ENCODE results near the gene ATG2A.

The ATG2A gene

DNA sequence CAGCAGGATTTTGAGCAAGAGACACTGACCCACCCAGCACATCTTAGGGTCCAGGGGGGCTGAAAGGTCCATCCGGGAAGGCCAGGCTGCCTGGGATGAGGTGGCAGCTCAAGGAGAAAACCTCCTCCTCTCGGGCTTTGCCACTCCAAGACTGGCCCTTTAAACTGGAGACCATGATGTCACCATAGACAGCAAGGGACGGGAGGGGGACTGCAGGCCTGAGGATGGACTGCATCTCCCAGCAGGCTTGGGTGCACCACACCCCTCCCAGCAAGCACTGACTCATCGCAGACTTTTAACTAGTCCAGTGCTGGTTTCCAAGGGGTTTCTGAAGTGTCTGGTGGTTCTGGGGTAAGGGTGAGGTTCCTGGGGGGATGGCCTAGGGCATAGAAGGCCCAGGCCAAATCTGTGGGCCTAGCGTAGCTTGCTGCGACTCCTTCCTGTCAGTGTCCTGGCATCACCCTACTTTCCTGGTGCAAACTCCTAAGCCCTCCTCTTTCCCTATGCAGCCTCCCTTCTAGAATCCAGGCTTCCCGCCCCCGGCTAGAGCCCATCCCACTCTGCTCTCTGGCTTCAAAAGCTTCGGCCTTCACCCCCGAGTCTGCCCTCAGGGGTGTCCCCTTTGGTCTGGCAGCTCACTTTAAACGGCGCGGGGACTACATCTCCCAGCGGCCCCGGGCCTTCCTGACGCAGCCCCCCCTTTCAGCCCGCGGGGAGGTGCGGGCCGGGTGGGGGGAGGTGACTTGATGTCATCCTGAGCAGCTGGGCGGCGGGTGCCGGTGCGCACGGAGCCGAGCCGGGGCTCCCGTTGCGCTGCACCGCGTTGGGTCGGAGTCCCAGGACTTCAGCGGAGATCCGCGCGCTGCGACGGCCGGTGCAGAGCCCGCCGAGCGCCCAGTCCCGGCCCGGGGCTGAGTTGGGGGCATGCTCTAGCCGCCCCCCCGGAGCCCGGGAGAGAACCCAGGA, 7.2 kb upstream of the ATG2A start, which contains the start of gene PPP2R5B:
Gene PPP2R5B (plus strand): TSS at position 746 of the 966 bp plus-strand sequence. CDS start 1,046 bp downstream, outside the sequence.
- DNase-seq: peak; percentile 92

DNA sequence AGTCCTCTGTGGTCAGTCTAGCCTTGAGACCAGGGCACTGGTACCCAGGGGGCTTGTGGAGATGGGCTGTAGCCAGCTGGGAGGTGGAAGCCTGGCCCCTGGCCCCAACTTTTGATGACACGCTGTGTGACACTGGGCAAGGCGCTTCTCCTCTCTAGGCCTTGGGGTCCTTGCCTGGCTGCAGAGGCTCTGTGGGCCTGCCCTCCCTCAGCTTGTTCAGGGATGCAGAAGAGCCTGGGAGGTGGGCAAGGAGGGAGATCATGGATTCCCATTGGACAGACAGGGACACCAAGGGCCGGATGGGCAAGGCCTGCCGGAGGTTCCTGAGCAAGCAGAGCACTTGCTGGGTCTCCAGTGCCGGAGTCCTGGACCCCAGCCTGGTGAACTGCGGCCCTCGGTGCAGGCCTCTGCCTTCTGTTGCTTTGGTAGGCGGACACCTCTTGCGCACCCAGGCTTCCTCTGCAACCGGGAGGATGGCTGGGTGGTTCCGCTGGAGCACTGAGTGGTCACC, 6.2 kb upstream of the ATG2A start:
- DNase-seq: no peak

DNA sequence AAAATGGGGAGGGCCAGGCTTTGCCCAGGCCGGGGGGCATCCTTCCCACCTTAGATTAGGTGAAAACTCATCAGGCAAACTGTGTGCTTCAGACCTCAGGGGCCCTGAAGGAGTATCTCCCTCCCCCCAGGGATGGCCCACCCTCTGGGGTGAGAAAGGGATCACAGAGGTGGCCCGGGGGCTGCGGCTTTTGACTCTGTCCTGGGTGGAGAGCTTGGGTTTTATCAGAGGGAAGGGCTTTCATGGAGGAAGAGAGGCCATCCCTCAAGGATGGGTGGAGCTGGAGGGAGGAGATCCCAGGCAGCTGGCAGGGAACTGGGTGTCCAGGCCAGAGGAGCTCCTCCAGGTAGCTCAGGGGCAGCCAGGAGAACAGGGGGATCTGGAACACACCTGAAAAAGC, 4.4 kb upstream of the ATG2A start:
- DNase-seq: no peak

DNA sequence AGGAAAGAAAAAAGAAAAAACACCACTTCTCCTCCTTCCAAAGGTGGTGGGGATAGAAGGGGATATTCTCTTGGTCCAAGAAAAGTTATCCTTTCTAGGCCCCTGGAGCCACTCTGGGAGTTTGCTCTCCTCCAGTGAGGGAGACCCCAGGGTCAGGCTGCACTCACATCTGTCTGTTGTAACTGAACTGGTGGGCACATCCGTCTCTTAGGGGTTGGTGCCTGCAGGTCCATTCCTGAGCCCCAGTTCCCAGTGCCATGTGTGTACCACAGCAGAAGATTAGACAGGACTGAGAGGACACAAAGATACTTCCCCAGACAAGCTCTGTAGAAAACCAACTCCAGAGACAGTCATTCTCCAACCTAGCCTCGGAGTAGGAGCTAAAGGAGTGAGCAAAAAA, 3.1 kb upstream of the ATG2A start:
- no peak for DNase-seq

DNA sequence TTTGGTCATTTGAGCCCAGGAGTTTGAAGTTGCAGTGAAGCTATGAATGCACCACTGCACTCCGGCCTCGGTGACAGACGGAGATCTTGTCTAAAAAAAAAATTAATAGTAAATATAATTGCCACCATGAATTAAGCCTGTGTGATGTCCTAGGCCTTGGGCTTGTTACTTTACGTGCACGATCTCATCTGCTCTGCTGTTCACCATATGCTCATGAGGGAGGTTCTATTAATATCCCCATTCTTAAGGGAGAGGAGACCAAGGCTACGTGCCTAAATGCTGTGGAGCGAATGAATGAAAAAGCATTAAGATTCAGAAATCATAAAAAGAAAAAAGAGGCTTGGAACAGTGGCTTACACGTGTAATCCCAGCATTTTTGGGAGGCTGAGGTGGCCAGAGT, 2.6 kb upstream of the ATG2A start:
- no peak for DNase-seq

DNA sequence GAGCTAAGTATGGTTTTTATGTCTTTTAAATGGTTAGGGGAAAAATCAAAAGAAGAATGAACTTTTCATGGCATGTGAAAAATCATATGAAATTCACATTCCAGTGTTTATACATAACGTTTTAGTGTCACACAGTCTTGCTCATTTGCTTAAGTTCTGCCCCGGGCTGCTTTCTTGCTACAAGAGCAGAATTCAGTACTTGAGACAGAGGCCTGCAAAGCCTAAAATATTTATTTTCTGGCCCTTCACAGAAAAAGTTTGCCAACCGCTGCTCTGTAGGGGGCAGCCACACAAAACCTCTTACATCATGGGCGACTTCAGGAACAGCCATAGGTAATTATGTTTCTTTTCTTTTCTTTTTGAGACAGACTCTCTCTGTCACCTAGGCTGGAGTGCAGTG, 1.0 kb upstream of the ATG2A start:
- no peak for DNase-seq

DNA sequence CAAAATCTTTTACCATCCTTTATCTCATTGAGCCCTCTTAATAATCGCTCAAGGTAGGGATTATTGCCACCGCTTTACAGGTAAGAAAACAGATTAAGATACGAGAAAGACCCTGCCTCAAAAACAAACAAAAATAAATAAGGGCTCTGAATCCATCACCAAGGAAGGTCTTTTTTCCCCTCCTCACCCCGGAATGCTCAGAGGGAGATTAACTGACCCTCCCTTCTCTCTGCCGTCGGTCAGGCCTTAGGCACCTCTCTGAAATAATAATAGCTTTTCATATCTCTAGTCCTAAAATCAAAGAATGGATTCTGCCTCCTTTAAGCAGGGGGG, 620 bp upstream of the ATG2A start:
- no peak for DNase-seq

DNA sequence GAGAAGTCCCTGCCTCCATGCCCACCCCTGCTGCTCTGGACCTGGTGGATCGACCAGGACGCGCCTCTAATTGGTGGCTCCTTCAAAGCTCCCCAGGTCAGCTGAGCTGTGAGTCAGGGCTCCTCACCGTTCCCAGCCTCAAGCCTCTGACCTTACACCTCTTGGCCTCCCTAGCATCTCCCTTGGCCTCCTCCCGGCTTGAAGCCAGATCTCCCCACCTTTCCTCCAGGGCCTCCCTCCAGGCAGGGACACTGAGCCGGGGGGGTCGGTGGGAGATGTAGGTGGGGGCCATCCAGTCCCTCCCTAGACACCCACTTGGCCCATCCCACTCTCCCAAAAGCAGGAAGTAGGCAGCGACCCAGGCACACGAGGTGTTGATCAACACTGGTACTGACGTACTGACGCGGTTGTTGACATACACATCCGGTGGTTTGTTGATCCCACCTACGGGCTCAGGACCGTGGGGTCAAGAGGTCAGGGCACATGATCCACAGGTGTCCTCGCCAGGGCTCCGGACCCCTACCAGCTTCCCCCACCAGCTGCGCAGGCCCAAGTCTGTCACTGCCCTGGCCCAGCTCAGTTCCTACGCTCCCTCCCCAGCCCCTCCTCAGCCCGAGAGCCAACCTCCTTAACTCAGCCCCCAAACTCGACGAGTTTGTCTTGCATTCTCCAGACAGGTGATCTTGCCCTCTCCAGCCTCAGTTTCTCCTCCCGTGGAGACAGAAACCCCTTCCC, 802 bp downstream of the ATG2A start:
- DNase-seq: peak; percentile 72

DNA sequence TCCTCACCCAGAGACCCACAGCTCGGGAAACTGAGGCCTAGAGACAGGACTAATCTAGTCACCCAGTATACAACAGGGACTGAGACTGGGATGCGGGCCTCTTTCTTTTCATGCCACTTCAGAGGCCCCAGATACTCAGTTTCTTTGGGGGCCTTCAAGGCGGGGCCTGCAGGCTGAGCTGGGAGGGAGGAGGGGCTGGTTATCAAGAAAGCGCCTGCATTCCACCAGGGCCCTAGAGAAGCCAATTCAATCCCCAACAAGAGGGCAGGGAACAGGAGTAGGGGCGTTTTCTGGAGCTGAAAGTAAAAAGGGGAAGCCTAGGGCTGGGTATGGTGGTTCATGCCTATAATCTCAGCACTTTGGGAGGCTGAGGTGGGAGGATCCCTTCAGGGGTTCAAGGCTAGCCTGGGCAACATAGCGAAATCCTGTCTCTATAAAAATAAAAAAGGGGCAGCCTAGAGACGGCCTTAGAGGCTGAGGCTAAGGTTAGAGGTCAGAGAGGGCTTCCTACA, 1.6 kb downstream of the ATG2A start:
- no peak for DNase-seq

DNA sequence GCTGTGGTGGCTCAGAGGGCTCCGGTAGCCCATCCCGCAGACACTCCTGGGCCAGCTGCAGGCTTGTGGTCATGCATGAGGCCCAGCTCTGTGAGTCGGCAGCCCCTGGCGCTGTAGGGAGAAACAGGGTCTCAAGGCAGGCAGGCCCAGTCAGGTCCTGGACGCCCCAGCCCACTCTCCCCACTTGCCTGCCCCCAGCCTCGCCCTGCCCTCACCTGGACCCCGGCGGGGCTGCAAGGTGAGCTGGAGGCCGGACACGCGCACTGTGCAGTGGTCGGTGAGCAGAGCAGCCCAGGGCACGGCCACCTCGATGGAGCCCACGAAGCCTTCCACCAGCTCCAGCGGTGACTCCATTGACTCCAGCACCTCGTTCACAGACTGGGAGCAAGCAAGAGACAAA, 2.9 kb downstream of the ATG2A start:
- no peak for DNase-seq

DNA sequence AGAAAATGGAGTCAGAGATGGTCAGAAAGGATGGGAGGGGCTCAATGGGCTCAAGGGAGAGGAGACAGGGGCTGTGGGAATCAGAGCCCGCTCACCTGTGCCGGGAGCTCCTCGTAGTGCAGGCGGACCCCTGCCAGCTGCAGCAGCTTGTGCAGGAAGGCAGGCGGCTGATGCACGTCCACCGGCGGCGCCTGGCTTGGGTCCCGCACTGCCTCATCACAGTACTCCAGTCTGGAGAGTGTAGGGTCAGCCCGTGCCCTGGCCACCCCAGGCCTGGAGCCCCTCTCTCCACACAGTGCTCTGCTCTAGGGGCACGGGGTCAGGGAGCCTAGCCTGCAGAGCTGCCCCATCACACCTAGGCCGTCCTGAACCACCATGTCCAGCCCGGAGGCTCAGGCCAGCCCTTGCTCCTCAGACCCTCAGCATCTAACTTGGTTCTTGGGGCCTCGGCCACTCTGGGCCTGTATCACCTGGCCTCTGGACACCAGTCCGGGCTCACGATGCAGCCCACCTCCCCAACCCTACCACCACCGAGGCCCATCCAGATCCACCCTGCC, 3.8 kb downstream of the ATG2A start:
- no peak for DNase-seq

DNA sequence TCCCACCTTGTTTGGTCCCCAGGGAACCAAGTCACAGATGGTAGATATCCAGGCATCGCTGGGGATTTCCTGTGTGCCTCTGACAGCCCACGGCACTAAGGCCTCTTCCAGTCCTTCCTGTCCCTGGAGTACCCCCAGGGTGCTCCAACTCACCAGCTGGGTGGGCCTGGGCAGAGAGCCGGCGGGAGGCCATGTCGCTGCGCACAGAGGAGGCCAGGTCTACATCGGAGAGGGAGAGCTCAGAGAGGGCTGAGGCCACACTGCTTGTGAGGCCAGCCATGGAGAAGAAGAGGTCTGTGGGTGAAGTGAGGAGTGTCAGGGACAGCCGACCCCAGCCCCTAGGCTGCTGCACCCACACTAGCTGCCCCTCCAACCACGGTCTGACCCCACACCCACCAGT, 5.3 kb downstream of the ATG2A start:
- DNase-seq: no peak

DNA sequence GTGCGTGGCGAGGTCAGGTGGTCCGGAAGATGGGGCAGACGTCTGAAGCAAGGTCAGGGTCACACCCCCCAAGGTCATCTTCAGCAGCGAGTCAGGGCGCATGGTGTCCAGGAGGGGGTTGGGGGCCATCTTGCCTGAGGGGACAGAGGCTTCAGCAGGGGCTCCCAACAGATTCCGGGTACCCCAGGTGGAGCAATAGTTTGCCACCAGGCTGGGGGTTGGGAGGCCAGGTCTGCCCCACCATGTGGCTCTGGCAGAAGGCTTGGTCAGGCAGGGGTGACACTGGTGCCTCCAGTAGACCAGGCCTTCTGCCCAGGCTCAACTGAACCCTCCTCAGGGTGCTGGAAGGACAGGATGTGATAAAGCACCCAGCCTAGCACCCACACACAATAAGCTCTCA, 5.9 kb downstream of the ATG2A start:
- DNase-seq: no peak

DNA sequence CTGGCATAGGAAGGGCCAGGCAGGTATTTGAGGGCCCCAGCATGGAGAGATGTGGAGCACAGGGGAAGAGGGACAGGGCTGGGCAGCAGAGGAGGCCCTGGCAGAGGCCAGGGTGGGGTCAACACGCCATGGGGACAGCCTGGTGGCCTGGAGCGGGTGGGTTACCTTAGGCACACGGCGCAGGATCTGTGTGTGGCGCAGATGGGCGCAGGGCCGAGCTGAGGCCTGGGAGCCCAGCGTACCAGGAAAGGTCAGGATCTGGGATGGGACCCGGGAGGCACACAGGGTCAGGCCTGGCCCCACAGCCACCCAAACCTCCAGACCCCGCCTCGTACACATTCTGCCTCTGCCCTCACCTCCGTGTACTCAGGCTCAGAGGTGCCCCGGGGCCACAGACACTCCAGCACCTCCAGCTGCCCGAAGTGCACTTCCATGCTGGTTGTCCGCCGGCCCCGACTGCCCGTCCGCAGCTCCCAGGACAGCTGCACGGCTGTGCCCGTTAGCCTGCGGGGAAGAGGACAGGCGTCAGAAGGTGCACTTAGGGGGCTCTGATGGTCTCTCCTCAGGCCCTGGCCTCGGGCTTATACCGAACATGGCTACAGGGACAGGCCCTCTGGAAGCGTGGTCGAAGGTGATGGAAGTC, 6.4 kb downstream of the ATG2A start:
- no peak for DNase-seq

DNA sequence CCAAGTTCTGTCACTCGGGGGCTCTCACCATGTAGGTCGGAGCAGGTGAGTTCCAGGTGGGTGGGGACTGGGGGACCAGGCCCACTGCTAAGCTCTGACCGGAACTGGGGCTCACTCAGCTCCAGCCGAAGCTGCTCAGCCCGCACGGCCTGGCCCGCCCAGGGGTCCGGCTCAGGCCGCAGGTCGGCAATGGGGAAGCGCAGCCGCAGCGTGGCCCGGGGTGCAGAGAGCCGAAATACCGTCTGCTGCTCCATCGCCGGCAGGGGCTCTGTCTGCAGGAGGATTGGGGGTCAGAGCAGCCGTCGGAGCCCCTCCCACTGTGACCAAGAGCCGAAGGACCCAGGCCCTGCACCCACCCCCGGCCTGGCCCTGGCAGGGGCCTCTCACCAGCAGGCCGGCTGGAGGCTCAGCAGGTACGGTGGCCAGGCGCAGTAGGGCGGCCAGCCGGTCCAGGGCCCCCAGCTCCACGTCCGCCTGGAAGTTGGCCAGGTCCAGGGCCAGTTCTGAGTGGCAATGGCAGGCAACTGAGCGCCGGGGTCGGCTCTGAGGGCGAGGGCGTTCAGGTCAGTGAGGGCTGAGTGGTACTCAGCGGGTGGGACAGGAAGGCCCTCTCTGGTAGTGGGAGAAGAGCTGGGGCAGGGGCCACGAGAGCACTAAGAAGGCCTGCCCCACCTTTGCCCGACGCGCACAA, 7.2 kb downstream of the ATG2A start:
- no peak for DNase-seq

DNA sequence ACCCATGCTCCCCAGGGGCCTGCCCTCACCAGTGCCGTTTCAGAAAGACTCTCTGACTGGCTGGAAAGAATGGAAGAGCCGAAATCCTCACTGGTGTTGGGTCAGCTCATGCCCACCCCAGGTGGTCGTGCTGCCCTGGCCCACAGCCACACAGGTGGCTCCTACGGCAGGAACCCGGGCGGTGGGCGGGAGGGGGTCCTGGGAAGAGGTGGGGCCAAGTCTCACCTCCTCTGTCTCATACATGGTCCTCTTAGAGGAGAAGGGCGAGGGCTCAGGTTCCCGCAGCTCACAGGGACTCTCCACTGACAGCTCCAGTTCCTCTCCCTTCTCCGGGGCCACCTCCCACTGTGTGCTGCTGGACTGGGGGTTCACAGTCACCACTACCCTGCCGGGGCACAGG, 8.2 kb downstream of the ATG2A start:
- DNase-seq: no peak

DNA sequence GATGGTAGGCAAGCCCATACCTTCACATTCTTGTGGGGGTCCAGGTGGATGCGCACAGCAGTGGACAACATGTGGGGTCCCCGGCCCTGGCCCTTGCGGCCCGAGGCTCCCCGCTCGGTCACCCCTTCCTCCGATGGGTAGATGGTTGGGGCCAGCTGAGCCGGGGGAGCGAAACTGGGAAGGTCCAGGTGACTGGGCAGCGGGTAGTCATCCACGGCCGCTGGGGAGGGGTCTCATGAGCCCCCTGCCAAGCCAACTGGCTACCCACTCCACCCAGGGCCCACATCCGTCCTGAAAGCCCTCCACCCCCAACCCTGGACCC, 10.7 kb downstream of the ATG2A start:
- DNase-seq: no peak

DNA sequence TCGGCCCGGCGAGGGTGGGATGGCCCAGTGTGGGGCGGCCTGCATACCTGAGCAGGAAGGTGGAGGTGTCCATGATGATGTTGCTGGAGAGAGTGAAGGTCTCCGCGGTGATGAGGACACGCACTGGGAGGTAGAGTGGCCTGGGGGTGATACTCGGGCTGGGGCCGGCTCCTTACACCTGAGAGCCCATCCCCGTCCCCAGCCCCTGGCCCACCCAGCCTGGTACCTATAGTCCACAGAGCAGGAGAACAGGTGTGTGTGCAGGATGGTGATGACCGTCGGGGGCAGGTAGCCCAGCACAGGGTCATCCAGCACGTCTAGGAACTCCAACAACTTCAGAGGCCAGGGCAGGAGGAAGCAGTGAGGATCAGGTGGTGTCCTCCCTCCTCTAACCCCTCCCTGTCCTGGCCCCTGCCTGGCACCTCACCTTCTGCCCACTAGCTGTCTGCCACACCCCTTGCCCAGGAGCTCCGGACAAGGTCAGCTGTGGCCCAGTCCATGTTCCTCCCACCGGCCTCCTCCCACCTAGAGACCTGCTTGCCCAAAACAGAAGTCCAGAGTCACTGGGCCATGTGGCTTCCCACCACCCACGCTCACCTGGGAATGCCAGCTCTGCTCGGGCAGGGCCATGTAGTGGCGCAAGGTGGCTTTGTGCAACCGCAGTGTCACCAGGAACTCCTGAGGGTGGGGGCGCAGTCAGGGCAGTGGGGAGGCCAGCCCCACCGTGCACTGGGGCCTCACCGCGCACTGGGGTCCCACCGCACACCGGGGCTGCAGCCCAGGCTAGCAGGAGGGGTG, 11.3 kb downstream of the ATG2A start:
- DNase-seq: no peak

DNA sequence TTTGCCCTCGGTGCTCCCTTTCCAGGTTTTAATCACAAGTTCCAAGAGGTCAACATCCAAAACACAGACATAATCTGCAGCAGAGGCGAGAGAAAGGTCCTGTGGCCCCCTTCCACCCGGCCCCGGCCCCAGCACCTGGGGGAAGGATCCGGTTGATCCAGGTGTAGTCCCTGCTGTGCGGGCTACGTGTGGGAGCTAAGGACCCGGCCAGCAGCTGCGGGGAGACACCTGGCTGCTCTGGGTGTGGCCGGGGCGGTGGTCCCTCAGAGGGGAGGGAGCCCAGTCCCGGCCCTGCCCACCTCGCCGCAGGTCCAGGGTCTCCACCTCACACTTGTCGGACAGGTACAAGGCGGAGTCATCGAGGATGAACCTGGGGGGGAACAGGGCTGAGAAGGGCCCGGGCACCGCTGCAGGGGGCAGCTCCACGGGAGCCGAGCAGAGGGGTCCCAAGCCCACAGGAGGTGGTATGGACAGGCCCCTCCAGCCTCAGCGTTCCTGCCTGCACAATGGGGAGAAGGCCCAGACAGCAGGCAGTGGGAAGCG, 13.6 kb downstream of the ATG2A start:
- DNase-seq: no peak

DNA sequence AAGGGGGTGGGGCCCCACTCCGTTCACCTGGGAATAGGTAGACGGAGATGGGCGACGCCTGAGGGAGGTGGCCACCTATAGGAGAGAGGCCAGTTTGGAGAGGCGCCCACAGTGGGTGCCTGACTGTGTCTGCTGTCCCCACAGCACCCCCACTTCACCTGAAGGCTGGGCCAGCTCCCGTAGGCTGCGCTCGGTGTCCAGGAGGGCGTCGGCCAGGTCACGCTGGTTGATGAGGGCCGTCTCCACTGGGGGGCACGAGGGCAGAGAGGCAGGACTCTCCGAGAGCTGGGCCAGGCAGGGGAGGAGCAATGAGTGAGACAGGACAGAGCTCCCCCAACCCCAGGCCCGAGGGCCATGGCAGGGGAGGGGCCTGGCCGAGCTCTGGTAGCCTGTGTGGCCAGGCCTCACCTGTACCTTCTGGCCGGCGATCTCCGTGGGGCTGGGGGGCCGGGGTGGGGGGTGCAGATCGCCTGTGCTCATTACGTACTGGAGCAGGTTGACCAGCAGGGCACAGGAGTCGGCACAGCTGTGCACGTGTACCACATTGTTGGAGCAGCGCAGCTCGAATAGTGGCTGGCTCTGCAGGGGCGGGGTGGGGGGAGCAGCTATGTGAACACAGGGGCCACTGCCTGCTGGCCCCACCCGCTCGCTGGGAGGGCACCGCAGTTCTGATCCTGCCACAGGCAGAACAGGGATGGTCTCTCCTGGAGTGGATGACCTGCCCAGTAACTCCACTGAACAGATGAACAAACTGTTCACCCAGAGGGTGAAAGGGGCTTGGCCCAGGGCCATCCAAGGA, 14.7 kb downstream of the ATG2A start:
- no peak for DNase-seq

Data from activated CD8-positive, alpha-beta memory T cell treated with anti-CD3 and anti-CD28 coated beads, Interleukin-2, amount 50 U/mL, for 48 hours (primary cell).